Thoracic aorta (tissue), 2 donors: ENCODE results near the gene CNN2. TPM values are rescaled to one million over a fixed set of nuclear protein-coding genes. Genes with fewer than 3 reads are reported as not detected.

ENCODE experiments used
- ATAC-seq: fragments of 150-250 bp; one replicate; pipeline ENCODE4 v1.8.0; 2017; ENCODE audit warnings: low read depth; ENCODE audit not compliant: insufficient number of reproducible peaks, low FRiP score
- DNase-seq: peaks from one replicate; pipeline ENCODE4 v3.0.0-alpha.2; 2020; ENCODE audit warnings: low spot score
- H3K27ac ChIP-seq, 2 donors: fragments of 200-600 bp; sonication (generic); 1 replicate in 1 of 2; 2 replicates in 1 of 2; pipeline ENCODE4 v1.5.1; 2016; ENCODE audit warnings: mild to moderate bottlenecking in 2 of 2, moderate library complexity in 2 of 2
- H3K27me3 ChIP-seq: fragments of 200-600 bp; sonication (generic); replicated peaks from 2 replicates; pipeline ENCODE4 v1.6.0; 2016; ENCODE audit warnings: mild to moderate bottlenecking; ENCODE audit not compliant: insufficient read depth
- H3K36me3 ChIP-seq: fragments of 200-600 bp; sonication (generic); one replicate; pipeline ENCODE4 v1.5.1; 2016
- H3K4me1 ChIP-seq, 2 donors: fragments of 200-600 bp; sonication (generic); 1 replicate in 1 of 2; 2 replicates in 1 of 2; pipeline versions ENCODE4 v1.5.1 to v1.6.0; 2016; ENCODE audit warnings: low read depth in 2 of 2, mild to moderate bottlenecking in 1 of 2; ENCODE audit not compliant: control insufficient read depth in 1 of 2
- H3K4me3 ChIP-seq: fragments of 200-600 bp; sonication (generic); 2 replicates; pipeline ENCODE4 v1.5.1; 2016; ENCODE audit warnings: mild to moderate bottlenecking
- H3K9me3 ChIP-seq: fragments of 200-600 bp; sonication (generic); 2 replicates; pipeline ENCODE4 v1.5.1; 2016
- total RNA-seq, 2 donors: library from RNA; depleted of rRNA; stranded (reverse); fragments of >200 nt; gene quantifications; one replicate each; pipeline versions ENCODE4 v1.1.0 to v1.2.3, GENCODE V29; 2016
- TF ChIP-seq, protein P1 (sequence below): fragments of 200-600 bp; sonication (generic); IDR thresholded peaks from one replicate; pipeline ENCODE4 v1.5.1; 2019; ENCODE audit warnings: antibody characterized with exemption

Gene CNN2
- total RNA-seq, 2 donors from 2014 or later = 96.9 to 193 TPM

DNA sequence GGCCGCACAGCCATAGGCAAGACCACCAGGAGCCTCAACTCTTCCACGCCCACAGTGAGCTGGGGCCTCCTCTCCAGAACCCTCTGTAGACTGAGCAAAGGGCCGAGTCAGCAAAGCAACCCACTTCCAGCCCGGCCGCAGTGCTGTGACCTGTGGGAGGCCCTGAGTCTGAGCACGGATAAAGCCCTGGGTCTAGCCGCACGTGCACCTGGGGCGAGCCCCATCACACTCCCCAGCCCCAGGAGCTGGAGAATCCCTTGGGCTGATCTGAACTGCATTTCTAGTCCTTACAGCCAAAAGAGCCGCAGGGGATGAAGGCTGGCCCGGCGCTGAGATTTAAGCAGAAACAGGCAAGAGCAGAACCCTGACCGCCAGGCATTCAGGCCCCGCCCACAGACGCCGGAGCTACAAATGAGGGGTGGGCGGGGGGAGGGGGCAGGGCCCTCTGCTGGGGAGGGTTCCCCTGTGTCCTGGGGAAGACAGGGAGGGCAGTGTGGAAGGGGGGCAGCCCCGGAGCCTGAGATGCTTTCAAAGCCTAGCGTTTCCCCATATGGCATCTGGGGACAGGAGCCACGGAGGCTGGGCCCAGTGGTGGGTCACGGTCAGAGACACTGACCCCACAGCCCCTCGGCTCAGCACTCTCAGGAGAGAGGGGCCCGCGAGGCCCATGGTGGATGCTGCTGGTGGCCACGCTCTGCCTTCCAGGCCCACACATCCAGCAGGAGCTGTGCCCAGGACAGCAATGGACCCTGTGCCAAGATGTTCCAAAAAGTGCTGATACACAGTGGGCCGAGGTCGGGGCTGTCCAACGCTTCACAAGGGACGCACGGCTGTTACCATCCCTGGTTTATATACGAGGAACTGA, 10.4 kb upstream of the CNN2 start:
- no peaks in the 10 kb centered on the region for H3K9me3 ChIP-seq
- no peak for ATAC-seq
- peaks cover 31% of the 10 kb centered on the region for H3K36me3 ChIP-seq
- TF ChIP-seq, protein P1, sequence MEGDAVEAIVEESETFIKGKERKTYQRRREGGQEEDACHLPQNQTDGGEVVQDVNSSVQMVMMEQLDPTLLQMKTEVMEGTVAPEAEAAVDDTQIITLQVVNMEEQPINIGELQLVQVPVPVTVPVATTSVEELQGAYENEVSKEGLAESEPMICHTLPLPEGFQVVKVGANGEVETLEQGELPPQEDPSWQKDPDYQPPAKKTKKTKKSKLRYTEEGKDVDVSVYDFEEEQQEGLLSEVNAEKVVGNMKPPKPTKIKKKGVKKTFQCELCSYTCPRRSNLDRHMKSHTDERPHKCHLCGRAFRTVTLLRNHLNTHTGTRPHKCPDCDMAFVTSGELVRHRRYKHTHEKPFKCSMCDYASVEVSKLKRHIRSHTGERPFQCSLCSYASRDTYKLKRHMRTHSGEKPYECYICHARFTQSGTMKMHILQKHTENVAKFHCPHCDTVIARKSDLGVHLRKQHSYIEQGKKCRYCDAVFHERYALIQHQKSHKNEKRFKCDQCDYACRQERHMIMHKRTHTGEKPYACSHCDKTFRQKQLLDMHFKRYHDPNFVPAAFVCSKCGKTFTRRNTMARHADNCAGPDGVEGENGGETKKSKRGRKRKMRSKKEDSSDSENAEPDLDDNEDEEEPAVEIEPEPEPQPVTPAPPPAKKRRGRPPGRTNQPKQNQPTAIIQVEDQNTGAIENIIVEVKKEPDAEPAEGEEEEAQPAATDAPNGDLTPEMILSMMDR = no peak
- no peaks in the 10 kb centered on the region for H3K27me3 ChIP-seq
- H3K4me1 ChIP-seq = peaks cover 43 to 49% of the 10 kb centered on the region in 2 donors
- DNase-seq = no peak
- no peak overlapping the region for H3K27ac ChIP-seq
- H3K4me3 ChIP-seq = peak overlapping the region; percentile 11

DNA sequence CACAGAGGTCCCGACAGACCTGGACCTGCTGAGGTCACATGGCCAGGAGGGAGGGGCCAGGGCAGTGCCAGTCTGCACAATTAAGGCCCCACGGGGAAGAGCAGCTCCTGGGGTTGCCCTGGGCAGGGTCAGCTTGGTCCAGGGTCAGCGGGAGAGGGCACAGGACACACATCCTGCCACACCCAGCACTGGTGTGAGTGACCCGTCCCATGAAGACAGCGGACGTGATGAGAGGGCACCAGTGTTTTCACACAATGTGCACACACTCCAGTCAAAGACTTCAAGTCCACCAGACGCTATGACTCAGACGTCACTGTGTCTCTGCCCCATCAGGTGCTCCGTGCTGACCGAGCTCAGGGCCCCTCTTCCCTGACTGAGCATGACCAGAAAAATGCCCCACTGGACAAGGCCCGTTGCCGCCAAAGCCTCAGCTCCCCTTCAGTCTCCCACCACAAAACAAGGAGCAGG, 9.7 kb upstream of the CNN2 start:
- Histone ChIP-seq H3K4me3 (peak overlapping the region; percentile 38), H3K27ac (no peak overlapping the region), H3K9me3 (no peaks in the 10 kb centered on the region), H3K36me3 (peaks cover 26% of the 10 kb centered on the region), H3K27me3 (no peaks in the 10 kb centered on the region), H3K4me1 (peaks cover 44 to 50% of the 10 kb centered on the region in 2 donors)
- ATAC-seq = no peak
- TF ChIP-seq, protein P1 = no peak
- no peak for DNase-seq

DNA sequence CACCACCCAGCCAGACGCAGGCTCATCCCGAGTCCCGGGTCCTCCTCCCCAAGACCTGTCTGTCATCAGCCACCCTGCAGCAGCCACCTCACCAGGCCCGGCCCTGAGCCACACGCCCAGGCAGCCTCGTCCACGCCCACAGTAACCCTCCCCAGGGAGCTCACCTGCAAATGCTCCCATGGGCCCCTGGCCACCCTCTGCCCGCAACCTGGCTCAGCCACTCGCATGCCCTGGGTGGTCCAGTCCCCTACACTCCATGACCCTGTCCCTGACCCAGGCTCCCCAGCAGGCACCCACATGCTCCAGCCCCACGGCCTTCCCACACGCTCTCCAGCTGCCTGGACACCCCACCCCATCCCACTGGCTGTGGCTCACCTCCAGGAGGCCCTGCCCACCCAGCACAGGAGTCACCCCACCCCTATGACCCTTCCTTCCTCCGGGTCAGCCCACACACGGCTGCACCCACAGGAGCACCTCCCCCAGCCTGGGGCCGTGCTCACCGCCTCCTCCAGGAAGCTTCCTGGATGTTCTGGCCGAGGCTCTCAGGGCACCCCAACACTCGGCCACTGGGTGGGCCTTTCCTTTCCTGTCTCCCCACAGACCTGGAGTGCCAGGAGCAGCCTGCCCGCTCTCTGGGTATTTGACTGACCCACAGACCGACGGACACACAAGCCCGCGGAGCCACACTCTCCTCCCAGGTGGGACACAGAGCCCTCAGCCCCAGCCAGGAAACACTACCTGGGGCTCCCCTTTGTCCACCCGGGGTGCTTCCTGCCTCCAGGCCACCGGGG, 9.1 kb upstream of the CNN2 start:
- Histone ChIP-seq H3K27me3 (no peaks in the 10 kb centered on the region), H3K27ac (no peak overlapping the region), H3K4me1 (peaks cover 48 to 57% of the 10 kb centered on the region in 2 donors), H3K36me3 (peaks cover 19% of the 10 kb centered on the region), H3K4me3 (peak overlapping the region; percentile 38), H3K9me3 (no peaks in the 10 kb centered on the region)
- no peak for ATAC-seq
- no peak for DNase-seq
- TF ChIP-seq, protein P1 = no peak

DNA sequence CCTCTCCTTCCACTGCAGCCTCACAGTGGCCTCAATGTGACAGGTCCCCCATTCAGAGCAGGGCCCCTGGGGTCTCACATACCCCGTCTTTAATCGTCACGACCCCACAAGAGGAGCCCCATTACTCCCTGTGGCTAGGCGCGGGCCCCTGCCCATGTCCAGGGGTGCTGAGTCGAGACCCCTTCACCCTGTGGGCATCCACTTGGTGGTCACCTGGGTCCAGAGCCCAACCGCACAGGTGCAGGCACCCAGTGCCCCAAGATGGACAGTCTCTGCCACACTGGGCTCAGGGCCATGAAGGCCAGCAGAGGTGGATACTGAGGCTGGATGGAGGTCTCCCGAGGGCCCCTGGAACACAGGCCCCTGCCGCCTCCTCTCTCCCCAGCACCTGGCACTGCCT, 8.5 kb upstream of the CNN2 start:
- no peak for ATAC-seq
- H3K4me1 ChIP-seq = peaks cover 48 to 60% of the 10 kb centered on the region in 2 donors
- peaks cover 16% of the 10 kb centered on the region for H3K36me3 ChIP-seq
- H3K4me3 ChIP-seq = peak overlapping the region; percentile 38
- no peaks in the 10 kb centered on the region for H3K27me3 ChIP-seq
- no peak overlapping the region for H3K27ac ChIP-seq
- no peaks in the 10 kb centered on the region for H3K9me3 ChIP-seq
- no peak for DNase-seq
- TF ChIP-seq, protein P1 = no peak

DNA sequence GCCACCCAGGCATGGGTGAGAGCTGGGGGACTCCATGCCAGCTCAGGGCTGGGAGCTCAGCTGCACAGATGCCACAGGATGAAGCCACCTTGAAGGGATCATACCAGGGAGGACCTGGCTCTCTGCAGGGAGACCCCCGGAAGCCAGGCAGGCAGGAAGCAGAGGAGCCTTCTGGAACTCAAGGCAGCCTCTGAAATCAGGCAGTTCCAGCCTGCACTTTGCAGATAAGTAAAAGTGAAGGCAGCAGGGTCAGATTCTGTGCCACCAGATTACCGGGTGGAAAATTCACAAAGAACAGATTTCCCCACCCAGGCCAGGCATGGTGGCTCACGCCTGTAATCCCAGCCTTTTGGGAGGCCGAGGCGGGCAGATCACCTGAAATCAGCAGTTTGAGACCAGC, 8.0 kb upstream of the CNN2 start:
- no peak overlapping the region for H3K4me3 ChIP-seq
- peaks cover 52 to 65% of the 10 kb centered on the region in 2 donors for H3K4me1 ChIP-seq

More for the DNA sequence above, 8.0 kb upstream of the CNN2 start:
- ATAC-seq (no peak), DNase-seq (no peak)
- H3K27ac ChIP-seq = no peak overlapping the region
- TF ChIP-seq, protein P1 = no peak
- peaks cover 12% of the 10 kb centered on the region for H3K36me3 ChIP-seq
- no peaks in the 10 kb centered on the region for H3K9me3 ChIP-seq
- no peaks in the 10 kb centered on the region for H3K27me3 ChIP-seq
